Fibroblast of the conjunctiva (primary cell): Measurements from ENCODE around the gene HEXIM2.

ENCODE experiments used
- DNase-seq: peaks from one replicate; pipeline ENCODE4 v3.0.0-alpha.2; 2010; ENCODE audit warnings: low read depth

Gene HEXIM2

GRCh38 chr17:45144199-45145034 lies 17.3 kb upstream of the HEXIM2 start:
- no peak for DNase-seq

DNA sequence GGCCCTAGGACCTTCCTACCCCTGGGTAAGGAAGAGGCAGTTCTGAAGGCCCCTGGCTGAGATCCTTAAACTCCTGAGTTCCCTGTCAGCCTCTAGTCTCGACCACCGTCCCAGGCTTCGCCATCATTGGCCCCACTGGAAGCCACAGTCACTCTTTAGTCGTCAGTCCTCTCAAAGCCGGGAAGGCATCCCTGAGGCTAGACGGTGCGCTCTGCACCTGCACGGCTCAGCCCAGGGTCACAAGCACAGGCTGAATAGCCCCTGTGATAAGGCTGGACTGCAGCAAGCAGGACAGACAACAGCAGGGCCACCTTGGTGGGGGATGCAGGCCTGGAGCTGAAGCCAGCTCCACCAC lies 16.7 kb upstream of the HEXIM2 start:
- DNase-seq, result no peak

GRCh38 chr17:45146166-45146565 lies 15.5 kb upstream of the HEXIM2 start:
- DNase-seq, result no peak

DNA sequence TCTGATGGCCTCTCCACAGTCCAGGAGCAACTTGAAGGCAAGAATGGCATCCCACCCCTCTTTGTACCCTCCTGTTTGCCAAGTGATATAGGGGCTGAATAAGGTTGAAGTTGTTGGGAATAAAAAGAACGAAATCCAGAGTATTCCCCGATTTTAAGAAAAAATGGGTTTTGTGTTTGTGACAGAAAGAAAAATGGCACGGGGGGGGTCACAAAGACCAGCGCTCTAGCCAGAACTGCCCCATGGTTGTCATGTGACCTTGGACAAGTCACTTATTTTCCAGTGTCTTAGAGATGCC lies 15.1 kb upstream of the HEXIM2 start:
- no peak for DNase-seq

DNA sequence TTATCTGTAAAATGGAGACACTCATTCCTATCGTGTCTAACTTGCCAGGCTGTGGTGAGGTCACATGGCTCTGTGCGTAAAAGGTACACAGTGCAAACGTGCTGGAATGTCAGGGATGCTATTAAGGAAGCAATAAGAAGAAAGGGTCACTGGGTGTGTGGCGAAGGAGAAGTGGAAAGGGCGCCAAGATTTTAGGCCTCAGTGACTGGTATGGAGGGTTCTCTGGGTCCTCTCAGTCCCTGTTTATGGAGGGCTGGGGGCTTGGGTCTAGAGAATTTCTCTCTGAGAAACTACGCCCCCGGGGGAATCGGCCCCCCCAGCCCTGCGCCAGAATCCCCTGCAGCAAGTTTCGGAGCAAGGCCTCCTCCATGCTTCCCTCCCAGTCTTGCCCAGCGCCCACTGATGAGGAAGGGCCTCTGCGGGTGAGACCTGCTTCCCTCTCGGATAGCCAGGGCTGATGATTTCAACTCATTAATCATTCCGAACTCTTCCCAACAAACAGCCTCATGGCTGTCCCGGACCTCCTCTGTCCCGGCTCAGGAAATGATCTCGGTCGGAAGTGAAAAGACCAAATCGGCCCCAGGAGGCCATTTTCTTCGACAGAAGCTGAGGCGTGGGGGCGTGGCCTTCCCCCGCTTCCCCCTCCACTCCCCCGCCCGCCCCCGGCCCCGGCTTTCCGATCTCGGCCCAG lies 14.6 kb upstream of the HEXIM2 start:
- DNase-seq, result no peak

GRCh38 chr17:45147581-45148182 lies 14.0 kb upstream of the HEXIM2 start:
- DNase-seq, result peak; percentile 95

- peak; percentile 99 for DNase-seq
Observed at GRCh38 chr17:45148183-45149036, 13.3 kb upstream of the HEXIM2 start, which contains the start of gene HEXIM1. HEXIM1 (plus strand) TSS chr17:45148475; CDS start chr17:45149191, 716 bp downstream.

GRCh38 chr17:45149037-45149668 lies 12.5 kb upstream of the HEXIM2 start:
- DNase-seq, result peak; percentile 77

- DNase-seq, result no peak
Observed at GRCh38 chr17:45149669-45150664, 11.7 kb upstream of the HEXIM2 start.

DNA sequence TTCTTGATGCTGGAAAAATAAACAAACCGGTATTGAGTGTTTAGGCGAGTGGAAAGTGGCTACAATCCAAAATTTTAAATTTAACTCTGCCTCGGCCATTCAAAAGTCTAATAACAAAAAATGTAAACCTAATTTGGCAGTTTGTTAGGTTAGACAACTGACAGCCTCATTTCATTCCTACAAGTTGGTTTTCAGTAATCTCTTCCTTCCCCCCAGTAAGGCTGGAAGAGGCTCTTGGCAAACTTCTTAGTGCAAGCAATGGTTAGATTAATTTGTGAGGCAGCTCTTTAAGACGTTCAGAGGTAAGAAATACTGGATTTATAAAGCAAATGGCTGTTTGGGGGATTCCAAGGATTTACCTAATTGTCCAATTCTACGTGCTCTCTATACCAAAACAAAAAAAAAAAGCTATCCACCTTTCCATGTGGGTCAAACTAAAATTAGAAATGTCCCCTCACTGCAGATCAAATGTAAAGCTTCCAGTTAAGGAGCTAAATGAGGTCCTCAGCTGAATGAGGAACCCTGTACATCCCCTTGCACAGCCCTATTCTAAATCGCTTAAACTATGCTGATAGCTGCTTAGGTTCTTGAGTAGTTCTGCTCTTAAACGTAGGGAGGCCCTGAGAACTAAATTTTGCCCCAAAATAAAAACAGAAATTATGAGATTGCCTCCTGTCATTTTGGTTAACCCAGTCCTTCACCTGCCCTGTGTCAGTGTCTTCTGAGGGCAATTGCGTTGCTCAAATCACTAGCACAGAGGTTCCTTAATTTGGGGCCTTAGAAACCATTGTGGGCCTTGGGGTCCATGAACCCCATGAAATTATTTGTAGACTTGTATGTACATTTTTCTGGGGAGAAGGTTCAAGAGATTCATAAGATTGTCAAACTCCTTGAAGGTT lies 10.5 kb upstream of the HEXIM2 start:
- DNase-seq, result no peak

DNA sequence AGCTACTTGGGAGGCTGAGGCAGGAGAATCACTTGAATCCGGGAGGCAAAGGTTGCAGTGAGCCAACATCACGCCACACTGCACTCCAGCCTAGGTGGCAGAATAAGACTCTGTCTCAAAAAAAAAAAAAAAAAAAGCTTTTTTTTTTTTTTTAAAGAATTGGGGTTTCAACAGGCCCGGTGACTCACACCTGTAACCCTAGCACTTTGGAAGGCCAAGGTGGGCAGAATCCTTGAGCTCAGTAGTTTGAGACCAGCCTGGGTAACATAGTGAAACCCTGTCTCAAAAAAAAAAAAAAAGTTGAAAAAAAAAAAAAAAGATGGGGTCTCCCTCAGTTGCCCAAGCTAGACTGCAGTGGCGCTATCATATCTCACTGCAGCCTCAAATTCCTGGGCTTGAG lies 6.6 kb upstream of the HEXIM2 start:
- DNase-seq, result no peak

- no peak for DNase-seq
Observed at GRCh38 chr17:45155483-45155882, 6.2 kb upstream of the HEXIM2 start.

DNA sequence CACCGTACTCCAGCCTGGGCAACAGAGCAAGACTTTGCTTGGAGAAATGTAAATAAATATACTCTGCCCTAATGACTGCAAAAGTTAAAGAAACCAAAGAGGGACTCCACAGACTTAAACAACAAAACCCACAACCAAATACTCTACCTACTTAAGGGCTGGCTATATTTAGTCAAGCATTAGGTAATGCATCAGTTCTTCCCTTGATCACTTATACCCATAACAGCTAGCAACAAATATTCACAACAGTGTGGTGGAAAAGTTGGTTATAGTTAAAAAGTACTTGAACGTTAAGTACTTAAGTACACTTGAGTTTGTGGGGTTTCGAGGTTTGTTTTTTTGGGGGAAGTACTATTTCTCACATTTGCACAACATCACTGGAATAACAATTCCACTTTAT lies 5.4 kb upstream of the HEXIM2 start:
- DNase-seq, result no peak

- DNase-seq, result no peak
Observed at GRCh38 chr17:45160447-45161287, 1.0 kb upstream of the HEXIM2 start.

GRCh38 chr17:45162025-45162687 lies 481 bp downstream of the HEXIM2 start:
- no peak for DNase-seq

DNA sequence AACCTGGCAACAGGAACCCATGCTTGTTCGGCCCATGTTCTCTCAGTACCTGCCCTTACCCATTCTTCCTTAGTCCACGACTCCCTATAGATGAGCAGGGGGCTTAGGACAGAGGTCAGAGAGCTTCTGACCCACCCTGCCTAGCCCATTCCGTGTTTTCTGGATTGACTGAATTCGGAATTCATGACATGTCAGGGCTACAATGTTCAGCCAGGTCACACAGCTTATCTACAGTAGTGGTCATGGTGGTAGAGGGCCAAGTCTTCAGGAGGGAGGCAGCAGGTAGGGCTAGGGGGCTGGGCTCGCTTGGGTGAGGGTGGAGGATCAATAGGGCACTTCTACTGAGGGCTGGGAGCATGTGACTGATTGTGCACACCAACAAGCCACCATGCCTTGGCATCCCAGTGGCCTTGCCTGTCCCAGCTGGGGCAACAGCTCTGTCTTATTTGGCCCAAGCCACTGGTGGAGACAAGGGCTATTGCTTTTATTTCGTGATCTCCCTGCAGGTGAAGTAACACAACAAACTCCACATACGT lies 3.1 kb downstream of the HEXIM2 start:
- no peak for DNase-seq

DNA sequence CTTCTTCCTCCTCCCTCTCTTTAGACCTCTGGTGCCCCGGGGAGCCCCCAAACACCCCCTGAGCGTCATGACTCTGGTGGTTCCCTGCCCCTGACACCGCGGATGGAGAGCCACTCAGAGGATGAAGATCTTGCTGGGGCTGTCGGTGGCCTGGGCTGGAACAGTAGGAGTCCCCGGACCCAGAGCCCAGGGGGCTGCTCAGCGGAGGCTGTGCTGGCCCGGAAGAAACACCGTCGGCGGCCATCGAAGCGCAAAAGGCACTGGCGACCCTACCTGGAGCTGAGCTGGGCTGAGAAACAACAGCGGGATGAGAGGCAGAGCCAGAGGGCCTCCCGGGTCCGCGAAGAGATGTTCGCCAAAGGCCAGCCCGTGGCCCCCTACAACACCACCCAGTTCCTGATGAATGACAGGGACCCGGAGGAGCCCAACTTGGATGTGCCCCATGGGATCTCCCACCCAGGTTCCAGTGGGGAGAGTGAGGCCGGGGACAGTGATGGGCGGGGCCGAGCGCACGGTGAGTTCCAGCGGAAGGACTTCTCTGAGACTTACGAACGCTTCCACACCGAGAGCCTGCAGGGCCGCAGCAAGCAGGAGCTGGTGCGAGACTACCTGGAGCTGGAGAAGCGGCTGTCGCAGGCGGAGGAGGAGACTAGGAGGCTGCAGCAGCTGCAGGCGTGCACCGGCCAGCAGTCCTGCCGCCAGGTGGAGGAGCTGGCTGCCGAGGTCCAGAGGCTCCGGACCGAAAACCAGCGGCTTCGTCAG lies 7.5 kb downstream of the HEXIM2 start:
- DNase-seq, result no peak
